CD14-positive monocyte (primary cell): ENCODE results near the gene ARHGAP9. TPM values are rescaled to one million over a fixed set of nuclear protein-coding genes. Genes with fewer than 3 reads are reported as not detected.
A peak's percentile ranks its signal among the peaks of the same experiment; 100 is the strongest.

Experiments
- DNase-seq, 3 donors: peaks; one replicate each; pipeline ENCODE4 v3.0.0-alpha.2; 2011 to 2022
- H2AFZ ChIP-seq: 2 replicates; pipeline ENCODE4 v1.6.0; 2012; ENCODE audit warnings: mild to moderate bottlenecking, low read depth, low read length, inconsistent platforms; ENCODE audit not compliant: insufficient read depth, poor library complexity, severe bottlenecking
- H3K27ac ChIP-seq, 2 donors: 1 replicate in 1 of 2; 2 replicates in 1 of 2; pipeline ENCODE4 v1.5.1; 2012 to 2013; ENCODE audit warnings: low read length in 2 of 2, control low read depth in 1 of 2, inconsistent platforms in 1 of 2, low read depth in 1 of 2, mild to moderate bottlenecking in 1 of 2
- H3K27me3 ChIP-seq, 2 donors: one replicate each; pipeline versions ENCODE4 v1.6.0 to v1.6.1; 2011 to 2013; ENCODE audit warnings: low read length in 2 of 2; ENCODE audit not compliant: control insufficient read depth in 2 of 2, insufficient read depth in 2 of 2
- H3K36me3 ChIP-seq, 2 donors: replicated peaks in 1 of 2; 1 replicate in 1 of 2; 2 replicates in 1 of 2; pipeline versions ENCODE4 v1.5.1 to v1.6.1; 2012 to 2013; ENCODE audit warnings: low read length in 2 of 2, control low read depth in 1 of 2, inconsistent platforms in 1 of 2, mild to moderate bottlenecking in 1 of 2; ENCODE audit not compliant: insufficient read depth in 2 of 2, control insufficient read depth in 1 of 2
- H3K4me1 ChIP-seq, 2 donors: 1 replicate in 1 of 2; 2 replicates in 1 of 2; pipeline versions ENCODE4 v1.5.1 to v1.6.1; 2012 to 2013; ENCODE audit warnings: low read length in 2 of 2, control low read depth in 1 of 2, inconsistent platforms in 1 of 2, mild to moderate bottlenecking in 1 of 2, moderate library complexity in 1 of 2; ENCODE audit not compliant: insufficient read depth in 2 of 2, control insufficient read depth in 1 of 2
- H3K4me2 ChIP-seq: replicated peaks from 2 replicates; pipeline ENCODE3; 2012; ENCODE audit warnings: low read length, moderate library complexity, mild to moderate bottlenecking; ENCODE audit not compliant: poor library complexity, severe bottlenecking; ENCODE audit errors: extremely low read depth
- H3K4me3 ChIP-seq, 3 experiments: fragments of 200-600 bp in 1 of 3; sonication (generic) in 1 of 3; replicated peaks in 1 of 3; 1 replicate in 2 of 3; 2 replicates in 1 of 3; pipeline ENCODE4 v1.5.1; 2011 to 2013; ENCODE audit warnings: low read length in 3 of 3, mild to moderate bottlenecking in 3 of 3, control low read depth in 2 of 3, low read depth in 2 of 3, inconsistent platforms in 1 of 3, moderate library complexity in 1 of 3
- H3K79me2 ChIP-seq: 2 replicates; pipeline ENCODE4 v1.6.0; 2012; ENCODE audit warnings: mild to moderate bottlenecking, control low read depth, inconsistent platforms, low read length, moderate library complexity; ENCODE audit not compliant: insufficient read depth
- H3K9ac ChIP-seq: 2 replicates; pipeline ENCODE4 v1.6.0; 2017; ENCODE audit warnings: low read length, mild to moderate bottlenecking; ENCODE audit not compliant: insufficient read depth, poor library complexity, severe bottlenecking
- H3K9me3 ChIP-seq, 2 donors: replicated peaks in 1 of 2; 1 replicate in 1 of 2; 2 replicates in 1 of 2; pipeline versions ENCODE4 v1.5.1 to v1.6.1; 2012 to 2013; ENCODE audit warnings: low read length in 2 of 2, control low read depth in 1 of 2; ENCODE audit not compliant: control insufficient read depth in 1 of 2, insufficient read depth in 1 of 2
- H4K20me1 ChIP-seq: 2 replicates; pipeline ENCODE4 v1.6.0; 2012; ENCODE audit warnings: mild to moderate bottlenecking, low read length, control low read depth, moderate library complexity; ENCODE audit not compliant: insufficient read depth
- H3K27ac Mint-ChIP-seq, 7 donors: one replicate each; pipeline ENCODE4 v1.8.0; 2020; ENCODE audit warnings: mild to moderate bottlenecking in 7 of 7, mixed read lengths in 7 of 7, moderate library complexity in 6 of 7, inconsistent platforms in 2 of 7
- H3K27me3 Mint-ChIP-seq, 3 donors: one replicate each; pipeline ENCODE4 v1.8.0; 2021 to 2022; ENCODE audit warnings: low read depth in 3 of 3, mild to moderate bottlenecking in 3 of 3, mixed read lengths in 3 of 3, moderate library complexity in 3 of 3, inconsistent platforms in 1 of 3
- H3K36me3 Mint-ChIP-seq, 2 donors: one replicate each; pipeline ENCODE4 v1.8.0; 2020; ENCODE audit warnings: mixed read lengths in 2 of 2, inconsistent platforms in 1 of 2, mild to moderate bottlenecking in 1 of 2
- H3K4me1 Mint-ChIP-seq: one replicate; pipeline ENCODE4 v1.8.0; 2020; ENCODE audit warnings: mild to moderate bottlenecking, mixed read lengths
- H3K4me3 Mint-ChIP-seq, 2 donors: one replicate each; pipeline ENCODE4 v1.8.0; 2020; ENCODE audit warnings: mild to moderate bottlenecking in 2 of 2, mixed read lengths in 2 of 2, moderate library complexity in 1 of 2
- H3K9me3 Mint-ChIP-seq, 7 donors: one replicate each; pipeline ENCODE4 v1.8.0; 2020 to 2022; ENCODE audit warnings: mixed read lengths in 7 of 7, mild to moderate bottlenecking in 6 of 7, moderate library complexity in 6 of 7, inconsistent platforms in 2 of 7
- CTCF ChIP-seq: fragments of 200-600 bp; IDR thresholded peaks from one replicate; pipeline ENCODE4 v1.8.0; 2022; ENCODE audit warnings: antibody characterized with exemption, mild to moderate bottlenecking
- WGBS: methylation state at CpG from one replicate; pipeline ENCODE4 v1.1.5; 2013; ENCODE audit warnings: missing lambda C conversion rate; ENCODE audit not compliant: insufficient coverage; 5-methylcytosine and 5-hydroxymethylcytosine counted together
- intact Hi-C, 2 donors: fragments of 100-400 bp; cut with micrococcal nuclease; formaldehyde crosslinking; loops; one replicate each; pipeline versions ENCODE4 v1.15.0 to v1.15.1; 2023
- polyA plus RNA-seq, 3 donors: library from polyadenylated mRNA; depleted of rRNA in 1 of 3; unstranded in 2 of 3; stranded (reverse) in 1 of 3; fragments of 300-500 nt in 2 of 3; fragments of >200 nt in 1 of 3; fragmentation: Illumina TruSeq in 2 of 3; gene quantifications; 1 replicate in 2 of 3; 2 replicates in 1 of 3; pipeline ENCODE4 v1.2.3, GENCODE V29; 2012 to 2021

ARHGAP9 gene
- polyA plus RNA-seq, 3 donors: 211 to 581 (median 213) TPM

GRCh38 chr12:57489157-57489641 lies 9.5 kb upstream of the ARHGAP9 start:
- Histone ChIP-seq H3K4me2 (no peak overlapping the region), H3K27me3 (no peaks in the 10 kb centered on the region), H3K79me2 (peaks cover 16% of the 10 kb centered on the region), H3K27ac (peak overlapping the region in 1 of 2 donors; percentile 88), H3K36me3 (peaks cover 35 to 40% of the 10 kb centered on the region in 2 donors), H3K4me3 (peak overlapping the region in 1 of 3 experiments; percentile 91), H3K4me1 (peaks cover 16 to 21% of the 10 kb centered on the region in 2 donors), H4K20me1 (peaks cover 11% of the 10 kb centered on the region), H2AFZ (no peak overlapping the region), H3K9ac (no peak overlapping the region), H3K9me3 (no peaks in the 10 kb centered on the region)
- H3K27ac Mint-ChIP-seq: peak overlapping the region in 5 of 7 donors; percentile 12 to 97 (median 91)
- peak overlapping the region in 1 of 2 donors; percentile 86 for H3K4me3 Mint-ChIP-seq
- peak in 1 of 3 donors; percentile 21 for DNase-seq
- intact Hi-C loops: loop anchor here in 1 of 2 donors (5.0 kb wide), 1 partner anchor 33 kb away; the partner anchor contains the start of genes DDIT3 and MBD6
- H3K4me1 Mint-ChIP-seq: peaks cover 21% of the 10 kb centered on the region
- H3K36me3 Mint-ChIP-seq: peaks cover 37 to 50% of the 10 kb centered on the region in 2 donors
- H3K27me3 Mint-ChIP-seq: no peaks in the 10 kb centered on the region
- H3K9me3 Mint-ChIP-seq: no peaks in the 10 kb centered on the region
- no peak for TF ChIP-seq CTCF
- 100% methylated on average over 2 of the region's 5 CpGs for WGBS

DNA sequence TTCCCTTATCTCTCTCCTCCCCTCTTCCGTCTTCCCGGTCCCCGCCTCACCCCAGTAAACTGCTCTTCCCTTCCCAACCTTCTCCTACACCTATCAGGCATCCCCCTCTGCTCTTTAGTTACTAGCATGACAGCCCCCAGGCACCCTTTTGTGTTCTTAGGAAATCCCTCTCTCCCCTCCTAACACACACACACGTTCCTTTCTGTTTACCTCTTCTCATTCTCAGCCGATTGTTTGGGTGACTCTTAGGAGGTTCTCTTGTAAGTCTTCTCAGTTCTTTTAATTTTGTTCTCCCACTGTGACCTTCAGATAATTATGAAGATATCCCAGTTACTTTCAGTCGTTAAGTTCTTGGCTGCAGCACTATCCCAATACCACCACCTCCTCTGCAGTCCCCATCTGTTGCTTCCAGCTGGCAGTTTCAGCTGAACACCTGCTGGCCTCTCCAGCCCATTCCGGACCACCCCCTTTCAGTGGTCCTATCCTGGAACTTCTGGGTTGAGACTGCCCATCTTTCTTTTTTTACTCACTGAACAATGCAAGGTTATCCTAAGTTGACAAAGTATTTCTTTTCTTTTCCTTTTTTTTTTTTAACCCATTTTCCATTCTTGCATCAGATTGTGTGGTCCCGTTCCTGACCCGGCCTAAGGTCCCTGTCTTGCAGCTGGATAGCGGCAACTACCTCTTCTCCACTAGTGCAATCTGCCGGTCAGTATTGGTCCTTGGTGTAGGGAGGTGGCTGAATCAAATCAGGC lies 8.9 kb upstream of the ARHGAP9 start:
- Histone ChIP-seq H2AFZ (peak overlapping the region; percentile 85), H3K27ac (peak overlapping the region; percentile 88 to 92), H3K9ac (peak overlapping the region; percentile 79), H3K36me3 (peaks cover 35 to 40% of the 10 kb centered on the region in 2 donors), H3K79me2 (peaks cover 16% of the 10 kb centered on the region), H4K20me1 (peaks cover 11% of the 10 kb centered on the region), H3K27me3 (no peaks in the 10 kb centered on the region), H3K4me2 (peak overlapping the region; percentile 96), H3K4me1 (peaks cover 16 to 21% of the 10 kb centered on the region in 2 donors), H3K4me3 (peak overlapping the region; percentile 79 to 92 (median 91)), H3K9me3 (no peaks in the 10 kb centered on the region)
- TF ChIP-seq CTCF: no peak
- no peak for DNase-seq
- WGBS: 3% methylated on average over 5 of the region's 11 CpGs
- Mint-ChIP-seq H3K27ac (peak overlapping the region; percentile 83 to 97 (median 92)), H3K4me1 (peaks cover 21% of the 10 kb centered on the region), H3K27me3 (no peaks in the 10 kb centered on the region), H3K9me3 (no peaks in the 10 kb centered on the region), H3K36me3 (peaks cover 37 to 47% of the 10 kb centered on the region in 2 donors), H3K4me3 (peak overlapping the region; percentile 86 to 93)
- intact Hi-C loops: loop anchor here in 1 of 2 donors (5.0 kb wide), 1 partner anchor 34 kb away; the partner anchor contains the start of genes DDIT3 and MBD6
